HEK293 (cell line): ENCODE measurements around the gene VRK1.

Experiments used
- CTCF ChIA-PET: fragments of 350-600 bp; formaldehyde crosslinking; extraction: SDS; loops from one replicate; lab custom pipeline; 2021; ENCODE audit warnings: antibody characterized with exemption; lab: Yijun Ruan, JAX
- POLR2A ChIA-PET: fragments of 300-600 bp; formaldehyde crosslinking; extraction: SDS; loops from one replicate; lab custom pipeline; 2020; ENCODE audit warnings: antibody characterized with exemption, inconsistent platforms; lab: Yijun Ruan, JAX
- H3K27ac ChIP-seq: fragments of 200-500 bp; sonication (Bioruptor generic); 2 replicates; pipeline ENCODE4 v1.5.1; 2014; ENCODE audit warnings: low read depth, low read length, control low read depth, inconsistent platforms; ENCODE audit errors: extremely low read depth
- H3K36me3 ChIP-seq, 2 experiments: fragments of 200-500 bp in 1 of 2; sonication (Bioruptor generic) in 1 of 2; 1 replicate in 1 of 2; 2 replicates in 1 of 2; pipeline ENCODE4 v1.5.1; 2014 to 2017; ENCODE audit warnings: inconsistent platforms in 2 of 2, low read length in 2 of 2; ENCODE audit not compliant: control insufficient read depth in 2 of 2, insufficient read depth in 1 of 2
- H3K4me1 ChIP-seq: fragments of 200-500 bp; sonication (Bioruptor generic); 2 replicates; pipeline ENCODE4 v1.5.1; 2014; ENCODE audit warnings: mild to moderate bottlenecking, low read length, inconsistent platforms; ENCODE audit not compliant: control insufficient read depth, insufficient read depth
- H3K4me3 ChIP-seq: 2 replicates; pipeline ENCODE4 v1.5.1; 2011; ENCODE audit warnings: low read depth, mild to moderate bottlenecking, control low read depth, low read length, moderate library complexity
- H3K9me3 ChIP-seq: fragments of 200-500 bp; sonication (Bioruptor generic); 2 replicates; pipeline ENCODE4 v1.5.1; 2014; ENCODE audit warnings: low read depth, low read length, inconsistent platforms; ENCODE audit not compliant: control insufficient read depth, insufficient read depth
- BCL6B ChIP-seq: fragments of 450-650 bp; formaldehyde crosslinking; IDR thresholded peaks from 2 replicates; pipeline ENCODE4 v1.5.1; 2017; ENCODE audit warnings: missing biosample characterization, missing genetic modification characterization
- KLF10 ChIP-seq: fragments of 450-650 bp; IDR thresholded peaks from 2 replicates; pipeline ENCODE4 v1.5.1; 2018; ENCODE audit warnings: missing biosample characterization, mild to moderate bottlenecking, missing genetic modification characterization
- KLF9 ChIP-seq: fragments of 450-650 bp; formaldehyde crosslinking; IDR thresholded peaks from 2 replicates; pipeline ENCODE4 v1.5.1; 2016; ENCODE audit warnings: missing biosample characterization, missing genetic modification characterization, low read depth
- MZF1 ChIP-seq: fragments of 450-650 bp; formaldehyde crosslinking; IDR thresholded peaks from 2 replicates; pipeline ENCODE4 v1.5.1; 2017; ENCODE audit warnings: missing biosample characterization, missing genetic modification characterization, borderline replicate concordance
- SP2 ChIP-seq: fragments of 450-650 bp; formaldehyde crosslinking; IDR thresholded peaks from 2 replicates; pipeline ENCODE4 v1.5.1; 2016; ENCODE audit warnings: missing biosample characterization, missing genetic modification characterization
- SP7 ChIP-seq: fragments of 450-650 bp; formaldehyde crosslinking; IDR thresholded peaks from 2 replicates; pipeline ENCODE4 v1.5.1; 2016; ENCODE audit warnings: missing biosample characterization, missing genetic modification characterization
- WT1 ChIP-seq: fragments of 450-650 bp; formaldehyde crosslinking; IDR thresholded peaks from 2 replicates; pipeline ENCODE4 v1.5.1; 2016; ENCODE audit warnings: missing biosample characterization, missing genetic modification characterization
- ZBTB1 ChIP-seq: fragments of 450-650 bp; formaldehyde crosslinking; IDR thresholded peaks from 2 replicates; pipeline ENCODE4 v1.5.1; 2016; ENCODE audit warnings: missing biosample characterization, missing genetic modification characterization
- ZEB2 ChIP-seq: fragments of 450-650 bp; formaldehyde crosslinking; IDR thresholded peaks from 2 replicates; pipeline ENCODE4 v1.5.1; 2016; ENCODE audit warnings: missing biosample characterization, missing genetic modification characterization
- ZFHX2 ChIP-seq: fragments of 450-650 bp; formaldehyde crosslinking; conservative IDR thresholded peaks from 2 replicates; pipeline ENCODE4 v1.5.1; 2016; ENCODE audit warnings: missing biosample characterization, missing genetic modification characterization
- ZFP69B ChIP-seq: fragments of 450-650 bp; formaldehyde crosslinking; IDR thresholded peaks from 2 replicates; pipeline ENCODE4 v1.5.1; 2016; ENCODE audit warnings: missing biosample characterization, missing genetic modification characterization
- ZNF10 ChIP-seq: fragments of 450-650 bp; formaldehyde crosslinking; IDR thresholded peaks from 2 replicates; pipeline ENCODE4 v1.5.1; 2017; ENCODE audit warnings: missing biosample characterization, missing genetic modification characterization
- ZNF184 ChIP-seq: fragments of 450-650 bp; IDR thresholded peaks from 2 replicates; pipeline ENCODE4 v1.5.1; 2018; ENCODE audit warnings: missing biosample characterization, mild to moderate bottlenecking, missing genetic modification characterization
- ZNF2 ChIP-seq: fragments of 450-650 bp; formaldehyde crosslinking; IDR thresholded peaks from 2 replicates; pipeline ENCODE4 v1.5.1; 2016; ENCODE audit warnings: missing biosample characterization, missing genetic modification characterization
- ZNF223 ChIP-seq: fragments of 450-650 bp; formaldehyde crosslinking; IDR thresholded peaks from 2 replicates; pipeline ENCODE4 v1.5.1; 2016; ENCODE audit warnings: missing biosample characterization, missing genetic modification characterization
- ZNF335 ChIP-seq: fragments of 450-650 bp; formaldehyde crosslinking; conservative IDR thresholded peaks from 2 replicates; pipeline ENCODE4 v1.5.1; 2016; ENCODE audit warnings: missing biosample characterization, missing genetic modification characterization
- ZNF391 ChIP-seq: fragments of 450-650 bp; formaldehyde crosslinking; IDR thresholded peaks from 2 replicates; pipeline ENCODE4 v1.5.1; 2016; ENCODE audit warnings: low read depth, missing biosample characterization, missing genetic modification characterization, borderline replicate concordance
- ZNF530 ChIP-seq: fragments of 450-650 bp; formaldehyde crosslinking; IDR thresholded peaks from 2 replicates; pipeline ENCODE4 v1.5.1; 2016; ENCODE audit warnings: low read depth, missing biosample characterization, missing genetic modification characterization
- ZNF548 ChIP-seq: fragments of 450-650 bp; formaldehyde crosslinking; IDR thresholded peaks from 2 replicates; pipeline ENCODE4 v1.5.1; 2016; ENCODE audit warnings: missing biosample characterization, missing genetic modification characterization
- ZNF561 ChIP-seq: fragments of 450-650 bp; IDR thresholded peaks from 2 replicates; pipeline ENCODE4 v1.5.1; 2018; ENCODE audit warnings: missing biosample characterization, missing genetic modification characterization, borderline replicate concordance
- ZNF660 ChIP-seq: fragments of 450-650 bp; IDR thresholded peaks from 2 replicates; pipeline ENCODE4 v1.5.1; 2018; ENCODE audit warnings: missing biosample characterization, mild to moderate bottlenecking, missing genetic modification characterization
- ZNF747 ChIP-seq: fragments of 450-650 bp; formaldehyde crosslinking; IDR thresholded peaks from 2 replicates; pipeline ENCODE4 v1.5.1; 2016; ENCODE audit warnings: missing biosample characterization, missing genetic modification characterization
- ZNF76 ChIP-seq: fragments of 450-650 bp; formaldehyde crosslinking; IDR thresholded peaks from 2 replicates; pipeline ENCODE4; 2016; ENCODE audit warnings: low read depth, missing biosample characterization, missing genetic modification characterization, borderline replicate concordance
- ZSCAN30 ChIP-seq: fragments of 450-650 bp; IDR thresholded peaks from 2 replicates; pipeline ENCODE4 v1.5.1; 2018; ENCODE audit warnings: missing biosample characterization, mild to moderate bottlenecking, missing genetic modification characterization, moderate library complexity
- ZXDB ChIP-seq: fragments of 450-650 bp; formaldehyde crosslinking; IDR thresholded peaks from 2 replicates; pipeline ENCODE4 v1.5.1; 2016; ENCODE audit warnings: missing biosample characterization, missing genetic modification characterization
- TF ChIP-seq, protein P1 (sequence below): fragments of 450-650 bp; formaldehyde crosslinking; IDR thresholded peaks from 2 replicates; pipeline ENCODE4 v1.5.1; 2016; ENCODE audit warnings: missing biosample characterization, missing genetic modification characterization
- TF ChIP-seq, protein P2 (sequence below): sonication (generic); formaldehyde crosslinking; IDR thresholded peaks from 2 replicates; pipeline ENCODE4 v1.8.1; 2022; ENCODE audit warnings: mild to moderate bottlenecking, moderate library complexity, missing genetic modification reagents
- TF ChIP-seq, protein P3 (sequence below): fragments of 450-650 bp; formaldehyde crosslinking; optimal IDR thresholded peaks from 2 replicates; pipeline ENCODE3; 2016; ENCODE audit warnings: missing biosample characterization, mild to moderate bottlenecking, missing genetic modification characterization
- TF ChIP-seq, protein P4 (sequence below): fragments of 450-650 bp; formaldehyde crosslinking; IDR thresholded peaks from 2 replicates; pipeline ENCODE4 v1.5.1; 2017; ENCODE audit warnings: missing biosample characterization, missing genetic modification characterization

Gene VRK1, protein sequence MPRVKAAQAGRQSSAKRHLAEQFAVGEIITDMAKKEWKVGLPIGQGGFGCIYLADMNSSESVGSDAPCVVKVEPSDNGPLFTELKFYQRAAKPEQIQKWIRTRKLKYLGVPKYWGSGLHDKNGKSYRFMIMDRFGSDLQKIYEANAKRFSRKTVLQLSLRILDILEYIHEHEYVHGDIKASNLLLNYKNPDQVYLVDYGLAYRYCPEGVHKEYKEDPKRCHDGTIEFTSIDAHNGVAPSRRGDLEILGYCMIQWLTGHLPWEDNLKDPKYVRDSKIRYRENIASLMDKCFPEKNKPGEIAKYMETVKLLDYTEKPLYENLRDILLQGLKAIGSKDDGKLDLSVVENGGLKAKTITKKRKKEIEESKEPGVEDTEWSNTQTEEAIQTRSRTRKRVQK

DNA sequence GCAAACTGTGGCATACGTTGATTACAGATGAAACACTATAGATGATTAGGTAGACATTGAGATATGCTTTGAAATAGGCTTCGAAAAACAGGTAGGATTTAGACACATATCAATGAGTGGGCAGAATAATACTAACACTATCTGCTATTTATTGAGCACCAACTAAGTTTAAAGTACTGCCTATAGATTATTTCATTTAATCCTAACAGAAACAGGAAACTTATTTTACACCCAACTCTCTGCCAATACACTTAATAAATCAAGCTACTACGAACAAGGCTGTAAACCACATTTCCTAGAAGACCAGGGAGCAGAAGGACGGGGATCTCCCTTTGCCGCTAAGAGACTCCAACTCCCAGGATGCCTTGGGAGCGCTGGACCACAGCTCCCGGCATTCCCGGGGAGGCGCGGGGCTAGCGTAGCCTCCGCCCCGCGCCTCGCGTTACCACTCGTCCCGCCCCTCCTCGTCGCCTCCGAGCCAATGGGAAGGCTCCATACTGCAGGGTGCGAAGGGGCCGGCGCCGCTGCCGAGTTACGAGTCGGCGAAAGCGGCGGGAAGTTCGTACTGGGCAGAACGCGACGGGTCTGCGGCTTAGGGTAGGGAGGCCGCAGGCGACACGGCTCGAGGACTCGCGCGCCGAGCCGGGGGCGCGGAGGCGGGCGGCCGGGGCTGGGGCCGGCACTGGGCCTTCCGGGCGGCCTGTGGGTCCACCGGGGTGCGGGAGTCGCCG lies at the start of gene VRK1:
Gene VRK1, plus strand, starts transcription at position 532 of the 731 bp plus-strand sequence. CDS start 36,090 bp downstream, outside the sequence.
- Histone ChIP-seq H3K4me1 (peaks cover 14% of the 10 kb centered on the region; the same call in 1 of the 2 replicates), H3K4me3 (peak within 1 kb of the TSS; percentile 90), H3K27ac (peak within 1 kb of the TSS; percentile 93), H3K9me3 (no peaks in the 10 kb centered on the region), H3K36me3 (no peaks in the 10 kb centered on the region)
- ChIA-PET POLR2A (interaction anchor here (0.5 to 1.6 kb wide), 12 partner anchors 9 to 727 kb away, joined by 3 to 14 read pairs (median 4); no protein-coding TSS in a partner anchor), CTCF (interaction anchor here (0.7 to 0.9 kb wide), 2 partner anchors 57 to 214 kb away, joined by 3 read pairs; no protein-coding TSS in a partner anchor)
- TF ChIP-seq ZNF184 (tag by site-specific recombination): no peak
- TF ChIP-seq KLF10 (tag by site-specific recombination): peak; percentile 44; the same call in 1 of the 2 replicates
- no peak for TF ChIP-seq ZBTB1 (tag by site-specific recombination)
- TF ChIP-seq ZNF76 (tag by site-specific recombination): peak; percentile 97
- peak; percentile 7; the same call in 1 of the 2 replicates for TF ChIP-seq WT1 (tag by site-specific recombination)
- TF ChIP-seq ZNF335 (tag by site-specific recombination): peak; percentile 49
- TF ChIP-seq MZF1 (tag by site-specific recombination): no peak
- TF ChIP-seq ZXDB (tag by site-specific recombination): peak; percentile 64
- TF ChIP-seq KLF9 (tag by site-specific recombination): peak; percentile 51; the same call in 1 of the 2 replicates
- peak; percentile 67 for TF ChIP-seq ZEB2
- TF ChIP-seq ZNF561: no peak; the same call in 1 of the 2 replicates
- 0 out of 2 replicates have a peak, but pooled peaks have one; percentile 9 for TF ChIP-seq SP7 (tag by site-specific recombination)
- TF ChIP-seq, protein P1, sequence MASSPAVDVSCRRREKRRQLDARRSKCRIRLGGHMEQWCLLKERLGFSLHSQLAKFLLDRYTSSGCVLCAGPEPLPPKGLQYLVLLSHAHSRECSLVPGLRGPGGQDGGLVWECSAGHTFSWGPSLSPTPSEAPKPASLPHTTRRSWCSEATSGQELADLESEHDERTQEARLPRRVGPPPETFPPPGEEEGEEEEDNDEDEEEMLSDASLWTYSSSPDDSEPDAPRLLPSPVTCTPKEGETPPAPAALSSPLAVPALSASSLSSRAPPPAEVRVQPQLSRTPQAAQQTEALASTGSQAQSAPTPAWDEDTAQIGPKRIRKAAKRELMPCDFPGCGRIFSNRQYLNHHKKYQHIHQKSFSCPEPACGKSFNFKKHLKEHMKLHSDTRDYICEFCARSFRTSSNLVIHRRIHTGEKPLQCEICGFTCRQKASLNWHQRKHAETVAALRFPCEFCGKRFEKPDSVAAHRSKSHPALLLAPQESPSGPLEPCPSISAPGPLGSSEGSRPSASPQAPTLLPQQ (tag by site-specific recombination): 0 out of 2 replicates have a peak, but pooled peaks have one; percentile 51
- peak; percentile 95 for TF ChIP-seq SP2 (tag by site-specific recombination)
- TF ChIP-seq BCL6B (tag by site-specific recombination): peak; percentile 59
- TF ChIP-seq ZNF530 (tag by site-specific recombination): no peak
- TF ChIP-seq ZNF223 (tag by site-specific recombination): 0 out of 2 replicates have a peak, but pooled peaks have one; percentile 52
- 0 out of 2 replicates have a peak, but pooled peaks have one; percentile 30 for TF ChIP-seq ZSCAN30 (tag by site-specific recombination)
- TF ChIP-seq, protein P2, sequence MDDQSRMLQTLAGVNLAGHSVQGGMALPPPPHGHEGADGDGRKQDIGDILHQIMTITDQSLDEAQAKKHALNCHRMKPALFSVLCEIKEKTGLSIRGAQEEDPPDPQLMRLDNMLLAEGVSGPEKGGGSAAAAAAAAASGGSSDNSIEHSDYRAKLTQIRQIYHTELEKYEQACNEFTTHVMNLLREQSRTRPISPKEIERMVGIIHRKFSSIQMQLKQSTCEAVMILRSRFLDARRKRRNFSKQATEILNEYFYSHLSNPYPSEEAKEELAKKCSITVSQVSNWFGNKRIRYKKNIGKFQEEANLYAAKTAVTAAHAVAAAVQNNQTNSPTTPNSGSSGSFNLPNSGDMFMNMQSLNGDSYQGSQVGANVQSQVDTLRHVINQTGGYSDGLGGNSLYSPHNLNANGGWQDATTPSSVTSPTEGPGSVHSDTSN: peak; percentile 57; the same call in 1 of the 2 replicates
- peak; percentile 25; the same call in 1 of the 2 replicates for TF ChIP-seq ZNF660 (tag by site-specific recombination)
- 0 out of 2 replicates have a peak, but pooled peaks have one; percentile 37 for TF ChIP-seq ZNF2 (tag by site-specific recombination)
- TF ChIP-seq ZNF548 (tag by site-specific recombination): no peak
- 0 out of 2 replicates have a peak, but pooled peaks have one; percentile 45 for TF ChIP-seq ZFP69B
- peak; percentile 66 for TF ChIP-seq ZFHX2 (tag by site-specific recombination)
- TF ChIP-seq ZNF391 (tag by site-specific recombination): no peak
- TF ChIP-seq ZNF747 (tag by site-specific recombination): no peak
- peak; percentile 65; the same call in 1 of the 2 replicates for TF ChIP-seq ZNF10 (tag by site-specific recombination)
- TF ChIP-seq, protein P3, sequence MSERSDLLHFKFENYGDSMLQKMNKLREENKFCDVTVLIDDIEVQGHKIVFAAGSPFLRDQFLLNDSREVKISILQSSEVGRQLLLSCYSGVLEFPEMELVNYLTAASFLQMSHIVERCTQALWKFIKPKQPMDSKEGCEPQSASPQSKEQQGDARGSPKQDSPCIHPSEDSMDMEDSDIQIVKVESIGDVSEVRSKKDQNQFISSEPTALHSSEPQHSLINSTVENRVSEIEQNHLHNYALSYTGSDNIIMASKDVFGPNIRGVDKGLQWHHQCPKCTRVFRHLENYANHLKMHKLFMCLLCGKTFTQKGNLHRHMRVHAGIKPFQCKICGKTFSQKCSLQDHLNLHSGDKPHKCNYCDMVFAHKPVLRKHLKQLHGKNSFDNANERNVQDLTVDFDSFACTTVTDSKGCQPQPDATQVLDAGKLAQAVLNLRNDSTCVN (tag by site-specific recombination): peak; percentile 89
- TF ChIP-seq, protein P4, sequence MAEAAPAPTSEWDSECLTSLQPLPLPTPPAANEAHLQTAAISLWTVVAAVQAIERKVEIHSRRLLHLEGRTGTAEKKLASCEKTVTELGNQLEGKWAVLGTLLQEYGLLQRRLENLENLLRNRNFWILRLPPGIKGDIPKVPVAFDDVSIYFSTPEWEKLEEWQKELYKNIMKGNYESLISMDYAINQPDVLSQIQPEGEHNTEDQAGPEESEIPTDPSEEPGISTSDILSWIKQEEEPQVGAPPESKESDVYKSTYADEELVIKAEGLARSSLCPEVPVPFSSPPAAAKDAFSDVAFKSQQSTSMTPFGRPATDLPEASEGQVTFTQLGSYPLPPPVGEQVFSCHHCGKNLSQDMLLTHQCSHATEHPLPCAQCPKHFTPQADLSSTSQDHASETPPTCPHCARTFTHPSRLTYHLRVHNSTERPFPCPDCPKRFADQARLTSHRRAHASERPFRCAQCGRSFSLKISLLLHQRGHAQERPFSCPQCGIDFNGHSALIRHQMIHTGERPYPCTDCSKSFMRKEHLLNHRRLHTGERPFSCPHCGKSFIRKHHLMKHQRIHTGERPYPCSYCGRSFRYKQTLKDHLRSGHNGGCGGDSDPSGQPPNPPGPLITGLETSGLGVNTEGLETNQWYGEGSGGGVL (tag by site-specific recombination): no peak
